Mammary epithelial cell (primary cell): ENCODE data around the gene DIS3L2.

Source experiments
- CTCF ChIP-seq, 2 donors: IDR thresholded peaks in 1 of 2; conservative IDR thresholded peaks in 1 of 2; 2 replicates each; pipeline ENCODE4 v1.5.1; 2011 to 2012; ENCODE audit warnings: inconsistent platforms in 2 of 2, low read length in 2 of 2, mild to moderate bottlenecking in 2 of 2, control low read depth in 1 of 2, low read depth in 1 of 2; ENCODE audit not compliant: insufficient read depth in 1 of 2; ENCODE audit errors: extremely low read depth in 1 of 2
- EZH2 ChIP-seq: IDR thresholded peaks from 2 replicates; pipeline ENCODE4 v1.6.1; 2012; ENCODE audit warnings: low read length, inconsistent platforms, borderline replicate concordance

DNA sequence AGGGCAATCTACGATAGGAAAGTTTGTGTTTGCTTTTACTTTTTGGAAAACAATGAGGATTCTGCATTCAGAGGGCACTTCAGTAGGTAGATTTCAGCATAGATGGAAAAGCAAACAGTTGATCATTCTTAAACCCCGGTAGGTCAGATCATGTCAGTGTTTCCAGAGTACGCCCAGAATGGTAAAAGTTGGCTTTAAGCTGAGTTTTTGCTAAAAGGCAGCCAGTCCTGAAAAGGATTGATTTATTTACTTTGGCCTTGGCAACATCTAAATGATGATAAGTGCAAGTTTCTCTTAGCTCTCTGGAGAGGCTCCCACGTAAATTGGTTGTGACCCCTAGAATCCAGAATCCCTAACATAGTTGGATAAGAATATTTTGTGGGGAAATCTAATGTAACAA lies 168.0 kb downstream of the DIS3L2 start:
- TF ChIP-seq CTCF (conservative IDR thresholded peaks at IDR 0.05 in 1 of 2, IDR thresholded peaks at IDR 0.05 in 1 of 2; ENCODE audit: extremely low read depth in 1 of 2, insufficient read depth in 1 of 2, low read depth in 1 of 2, low read length in 2 of 2) (no peak), EZH2 (no peak)
